Trophoblast cell (in vitro differentiated cells and primary cell): ENCODE results near the gene DEF6.

ENCODE experiments used
- DNase-seq, 2 donors: peaks; one replicate each; pipeline ENCODE4 v3.0.0-alpha.2; 2016
- H2AFZ ChIP-seq: 2 replicates; pipeline ENCODE4 v1.6.1; 2013; ENCODE audit warnings: low read length, moderate library complexity, mild to moderate bottlenecking; ENCODE audit not compliant: insufficient read depth, poor library complexity
- H2AK5ac ChIP-seq: 2 replicates; pipeline ENCODE4 v1.6.1; 2013; ENCODE audit warnings: mild to moderate bottlenecking, low read length
- H2BK120ac ChIP-seq: 2 replicates; pipeline ENCODE4 v1.6.1; 2013; ENCODE audit warnings: low read length, mild to moderate bottlenecking, moderate library complexity; ENCODE audit not compliant: insufficient read depth, poor library complexity
- H2BK12ac ChIP-seq: 2 replicates; pipeline ENCODE4 v1.6.1; 2013; ENCODE audit warnings: mild to moderate bottlenecking, low read length, moderate library complexity
- H2BK5ac ChIP-seq: 2 replicates; pipeline ENCODE4 v1.6.1; 2013; ENCODE audit warnings: low read length, low read depth, moderate library complexity, mild to moderate bottlenecking; ENCODE audit not compliant: poor library complexity
- H3K14ac ChIP-seq: 2 replicates; pipeline ENCODE4 v1.6.1; 2013; ENCODE audit warnings: mild to moderate bottlenecking, low read length
- H3K18ac ChIP-seq: 2 replicates; pipeline ENCODE4 v1.6.1; 2013; ENCODE audit warnings: mild to moderate bottlenecking, low read length
- H3K23ac ChIP-seq: 2 replicates; pipeline ENCODE4 v1.6.1; 2013; ENCODE audit warnings: low read length
- H3K27ac ChIP-seq: 2 replicates; pipeline ENCODE4 v1.5.1; 2013; ENCODE audit warnings: low read depth, mild to moderate bottlenecking, inconsistent platforms, low read length, moderate library complexity
- H3K27me3 ChIP-seq: 2 replicates; pipeline ENCODE4 v1.6.1; 2013; ENCODE audit warnings: inconsistent platforms, mild to moderate bottlenecking, low read length, moderate library complexity; ENCODE audit not compliant: insufficient read depth
- H3K36me3 ChIP-seq, 2 experiments: 1 replicate in 1 of 2; 2 replicates in 1 of 2; pipeline ENCODE4 v1.6.1; 2013; ENCODE audit warnings: low read length in 2 of 2, mild to moderate bottlenecking in 2 of 2, moderate library complexity in 1 of 2; ENCODE audit not compliant: insufficient read depth in 2 of 2, control insufficient read depth in 1 of 2
- H3K4ac ChIP-seq: 2 replicates; pipeline ENCODE4 v1.6.1; 2013; ENCODE audit warnings: low read depth, mild to moderate bottlenecking, low read length, moderate library complexity
- H3K4me1 ChIP-seq, 2 experiments: 1 replicate in 1 of 2; 2 replicates in 1 of 2; pipeline ENCODE4 v1.6.1; 2013; ENCODE audit warnings: low read length in 2 of 2, mild to moderate bottlenecking in 2 of 2, moderate library complexity in 1 of 2; ENCODE audit not compliant: insufficient read depth in 2 of 2, control insufficient read depth in 1 of 2
- H3K4me2 ChIP-seq: 2 replicates; pipeline ENCODE4 v1.6.1; 2013; ENCODE audit warnings: inconsistent platforms, mild to moderate bottlenecking, low read length, moderate library complexity
- H3K4me3 ChIP-seq: 2 replicates; pipeline ENCODE4 v1.5.1; 2013; ENCODE audit warnings: mild to moderate bottlenecking, low read depth, low read length, inconsistent platforms
- H3K79me1 ChIP-seq: one replicate; pipeline ENCODE4 v1.6.1; 2013; ENCODE audit warnings: low read length
- H3K79me2 ChIP-seq: 2 replicates; pipeline ENCODE4 v1.6.1; 2013; ENCODE audit warnings: low read length, mild to moderate bottlenecking; ENCODE audit not compliant: control insufficient read depth, insufficient read depth, poor library complexity
- H3K9ac ChIP-seq: 2 replicates; pipeline ENCODE4 v1.6.1; 2013; ENCODE audit warnings: mild to moderate bottlenecking, low read length
- H3K9me3 ChIP-seq: 2 replicates; pipeline ENCODE4 v1.6.1; 2013; ENCODE audit warnings: low read depth, mild to moderate bottlenecking, control low read depth, inconsistent platforms, low read length; ENCODE audit not compliant: insufficient read depth
- H4K12ac ChIP-seq: 2 replicates; pipeline ENCODE4 v1.6.1; 2013; ENCODE audit warnings: low read depth, mild to moderate bottlenecking, low read length, moderate library complexity
- H4K8ac ChIP-seq: 2 replicates; pipeline ENCODE4 v1.6.1; 2013; ENCODE audit warnings: low read depth, mild to moderate bottlenecking, low read length, moderate library complexity
- H4K91ac ChIP-seq: one replicate; pipeline ENCODE4 v1.6.1; 2013; ENCODE audit warnings: low read depth, mild to moderate bottlenecking, low read length, moderate library complexity
- WGBS: extraction: QIAGEN DNeasy Blood & Tissue Kit; methylation state at CpG from one replicate; pipeline ENCODE4 v1.1.7; 2013; ENCODE audit warnings: missing lambda C conversion rate; ENCODE audit not compliant: insufficient read length, insufficient coverage; ENCODE audit errors: extremely low coverage; 5-methylcytosine and 5-hydroxymethylcytosine counted together

The DEF6 gene

DNA sequence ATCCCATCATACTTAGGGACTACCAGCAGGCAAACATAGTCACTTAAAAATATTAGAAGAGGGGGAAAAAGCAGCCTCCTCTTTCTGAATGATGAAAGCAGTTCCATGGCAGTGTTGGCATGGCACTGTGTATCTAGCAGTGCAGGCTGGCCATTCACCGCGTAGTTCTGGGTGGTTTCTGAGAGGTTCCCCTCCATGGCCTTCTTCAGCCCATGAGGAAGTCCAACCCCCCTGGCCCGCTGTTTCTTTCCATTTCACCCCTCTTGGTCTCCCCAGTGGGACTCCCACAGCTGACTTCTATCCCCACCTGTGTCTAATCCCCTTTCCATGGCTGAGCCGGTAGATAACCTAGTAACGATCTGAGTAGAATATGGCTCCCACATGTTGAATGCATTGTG lies 61.7 kb downstream of the DEF6 start:
- H3K4me1 ChIP-seq, result peaks cover 7 to 23% of the 10 kb centered on the region in 2 experiments
- no peak overlapping the region for H3K4ac ChIP-seq
- no CpG with 5 or more reads among the region's 5 CpGs for WGBS
- peaks cover 3% of the 10 kb centered on the region for H3K79me1 ChIP-seq
- H3K9me3 ChIP-seq, result peaks cover 1% of the 10 kb centered on the region
- no peak overlapping the region for H3K14ac ChIP-seq
- H3K36me3 ChIP-seq, result peaks cover 7 to 19% of the 10 kb centered on the region in 2 experiments
- no peak overlapping the region for H4K12ac ChIP-seq
- H2AK5ac ChIP-seq, result no peak overlapping the region
- H2BK5ac ChIP-seq, result no peak overlapping the region
- H3K18ac ChIP-seq, result no peak overlapping the region
- no peak overlapping the region for H3K9ac ChIP-seq
- H3K27ac ChIP-seq, result no peak overlapping the region
- DNase-seq, result no peak
- H3K27me3 ChIP-seq, result no peaks in the 10 kb centered on the region
- peaks cover 2% of the 10 kb centered on the region for H3K79me2 ChIP-seq
- H4K91ac ChIP-seq, result no peak overlapping the region
- no peak overlapping the region for H3K4me3 ChIP-seq
- no peak overlapping the region for H3K4me2 ChIP-seq
- H3K23ac ChIP-seq, result no peak overlapping the region
- no peak overlapping the region for H4K8ac ChIP-seq
- H2AFZ ChIP-seq, result no peak overlapping the region
- H2BK120ac ChIP-seq, result no peak overlapping the region
- no peak overlapping the region for H2BK12ac ChIP-seq

DNA sequence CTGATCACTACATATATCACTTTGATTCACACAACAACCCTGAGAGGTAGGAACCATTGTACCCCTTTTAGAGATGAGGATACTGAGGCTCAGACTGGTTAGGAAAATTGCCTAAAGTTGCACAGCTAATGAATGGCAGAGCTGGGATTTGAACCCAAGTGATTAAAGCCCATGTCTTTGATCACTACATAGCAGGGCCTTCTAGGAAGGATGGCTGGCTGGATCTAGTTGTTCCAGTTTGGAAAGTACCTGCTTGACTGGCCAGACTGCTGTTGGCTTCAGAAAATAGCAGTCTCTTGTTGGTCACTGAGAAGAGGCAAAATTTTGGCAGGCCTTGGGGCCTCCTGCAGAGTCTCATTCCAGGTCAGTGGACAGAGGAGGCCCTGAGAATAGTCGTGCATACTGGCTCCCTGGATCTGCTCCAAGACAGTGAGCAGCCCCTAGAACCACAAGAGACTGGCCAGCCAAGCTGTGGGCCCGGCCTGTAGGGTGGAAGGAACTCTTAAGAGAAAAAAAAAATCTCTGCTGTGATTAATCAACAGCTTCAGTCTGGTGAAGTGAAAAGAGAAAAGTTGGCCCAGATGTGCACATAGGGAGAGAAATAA lies 62.2 kb downstream of the DEF6 start:
- Histone ChIP-seq H3K9ac (no peak overlapping the region), H3K4ac (no peak overlapping the region), H3K9me3 (peaks cover 1% of the 10 kb centered on the region), H3K36me3 (peaks cover 7 to 19% of the 10 kb centered on the region in 2 experiments), H4K12ac (no peak overlapping the region), H2AFZ (no peak overlapping the region), H3K14ac (no peak overlapping the region), H3K4me1 (peaks cover 7 to 23% of the 10 kb centered on the region in 2 experiments), H3K79me1 (peaks cover 3% of the 10 kb centered on the region), H3K23ac (no peak overlapping the region), H3K4me3 (no peak overlapping the region), H3K27me3 (no peaks in the 10 kb centered on the region), H4K91ac (no peak overlapping the region), H3K18ac (no peak overlapping the region), H2AK5ac (no peak overlapping the region), H3K4me2 (no peak overlapping the region), H2BK120ac (no peak overlapping the region), H3K79me2 (peaks cover 2% of the 10 kb centered on the region), H2BK5ac (no peak overlapping the region), H2BK12ac (no peak overlapping the region), H4K8ac (no peak overlapping the region), H3K27ac (peak overlapping the region; percentile 51)
- peak; percentile 43 to 71 for DNase-seq
- no CpG with 5 or more reads among the region's 2 CpGs for WGBS

DNA sequence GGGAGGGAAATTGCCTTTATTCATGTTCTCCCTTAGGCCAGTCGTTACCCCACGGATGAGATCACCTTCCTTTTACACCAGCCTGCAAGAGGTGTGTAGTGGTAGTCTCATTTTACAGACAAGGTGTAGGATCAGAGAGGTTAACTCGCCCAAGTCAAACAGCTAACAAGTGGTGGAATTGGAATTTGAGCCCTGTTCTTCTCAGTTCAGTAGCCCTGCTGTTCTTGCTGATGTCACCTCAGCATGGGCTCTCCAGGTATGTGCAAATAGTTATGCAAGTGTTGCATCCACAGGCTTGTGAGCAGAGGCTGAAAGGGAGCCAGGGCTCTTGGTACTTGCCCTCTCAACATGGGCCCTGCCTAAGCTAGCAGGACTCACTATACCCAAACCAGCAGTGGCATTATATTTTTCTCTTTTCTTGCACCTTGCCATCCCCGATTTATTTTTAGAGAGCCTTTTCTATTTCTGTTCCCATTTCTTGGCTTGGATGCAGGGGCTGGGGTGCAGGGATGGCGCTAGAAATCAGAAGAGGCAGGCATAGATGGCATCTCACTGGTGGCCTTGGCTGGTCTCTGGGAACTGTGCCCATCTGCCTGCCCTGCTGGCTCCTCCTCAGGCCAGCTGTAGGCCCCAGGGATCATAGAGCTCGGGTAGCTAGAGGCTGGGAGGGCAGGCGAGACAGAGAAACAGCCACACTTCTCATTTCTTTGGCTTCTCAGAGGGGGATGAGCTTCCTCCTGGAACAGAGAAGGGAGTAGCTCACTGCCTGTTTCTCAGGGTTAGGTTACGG lies 62.9 kb downstream of the DEF6 start:
- DNase-seq, result peak; percentile 83 to 86
- H3K36me3 ChIP-seq, result peaks cover 7 to 19% of the 10 kb centered on the region in 2 experiments
- no CpG with 5 or more reads among the region's 8 CpGs for WGBS

DNA sequence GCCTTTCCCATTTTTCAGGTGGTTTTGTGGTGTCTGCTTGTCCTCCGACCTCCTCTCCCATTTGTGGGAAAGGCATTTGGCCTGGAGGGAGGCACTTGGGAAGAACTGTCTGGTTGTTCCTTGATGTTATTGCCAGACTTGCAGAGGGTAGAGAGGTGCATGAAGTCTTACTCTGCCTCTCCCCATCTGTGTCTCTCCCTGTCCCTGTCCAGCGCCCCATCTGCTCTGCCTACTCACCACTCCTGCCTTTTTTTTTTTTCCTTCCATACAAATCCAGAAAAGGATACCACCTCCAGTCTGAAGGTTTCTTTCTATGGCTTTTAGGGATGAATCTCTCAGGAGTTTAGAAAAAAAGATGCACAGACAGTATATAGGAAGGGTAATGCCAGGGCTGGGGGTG lies 64.6 kb downstream of the DEF6 start:
- Histone ChIP-seq H2BK120ac (no peak overlapping the region), H3K27ac (no peak overlapping the region), H3K4me2 (no peak overlapping the region), H4K91ac (peak overlapping the region; percentile 10), H2BK5ac (no peak overlapping the region), H3K36me3 (peaks cover under 1 to 7% of the 10 kb centered on the region in 2 experiments), H3K14ac (no peak overlapping the region), H4K8ac (no peak overlapping the region), H3K23ac (no peak overlapping the region), H3K4me1 (peaks cover 7 to 23% of the 10 kb centered on the region in 2 experiments), H3K4me3 (no peak overlapping the region), H3K4ac (no peak overlapping the region), H3K27me3 (no peaks in the 10 kb centered on the region), H3K18ac (peak overlapping the region; percentile 22), H2AK5ac (no peak overlapping the region), H4K12ac (no peak overlapping the region), H3K9me3 (no peaks in the 10 kb centered on the region), H2BK12ac (no peak overlapping the region), H3K9ac (no peak overlapping the region), H3K79me2 (peaks cover 2% of the 10 kb centered on the region), H2AFZ (no peak overlapping the region), H3K79me1 (peaks cover 3% of the 10 kb centered on the region)
- WGBS, result no CpG with 5 or more reads among the region's 2 CpGs
- DNase-seq, result no peak

More for the DNA sequence above, 62.9 kb downstream of the DEF6 start:
- H3K4ac ChIP-seq, result no peak overlapping the region
- H3K4me2 ChIP-seq, result no peak overlapping the region
- peaks cover 1% of the 10 kb centered on the region for H3K9me3 ChIP-seq
- no peak overlapping the region for H2BK120ac ChIP-seq
- no peak overlapping the region for H2AFZ ChIP-seq
- H4K91ac ChIP-seq, result no peak overlapping the region
- H3K18ac ChIP-seq, result peak overlapping the region; percentile 51
- peak overlapping the region; percentile 30 for H3K14ac ChIP-seq
- peaks cover 2% of the 10 kb centered on the region for H3K79me2 ChIP-seq
- no peak overlapping the region for H4K12ac ChIP-seq
- H2BK5ac ChIP-seq, result no peak overlapping the region
- H3K23ac ChIP-seq, result no peak overlapping the region
- H4K8ac ChIP-seq, result no peak overlapping the region
- no peaks in the 10 kb centered on the region for H3K27me3 ChIP-seq
- no peak overlapping the region for H3K9ac ChIP-seq
- H2BK12ac ChIP-seq, result no peak overlapping the region
- H3K27ac ChIP-seq, result no peak overlapping the region
- H2AK5ac ChIP-seq, result no peak overlapping the region
- peaks cover 7 to 23% of the 10 kb centered on the region in 2 experiments for H3K4me1 ChIP-seq
- H3K79me1 ChIP-seq, result peaks cover 3% of the 10 kb centered on the region
- H3K4me3 ChIP-seq, result no peak overlapping the region
